8988T (cell line): ENCODE measurements around the gene PLAAT2.
"Not testable (repeated sequence)": the region's sequence is repeated elsewhere in the genome, so short reads cannot be mapped to it uniquely, and the experiment has no call there.

ENCODE experiments used
- DNase-seq: peaks from one replicate; pipeline ENCODE4 v3.0.0; 2011

Gene PLAAT2

DNA sequence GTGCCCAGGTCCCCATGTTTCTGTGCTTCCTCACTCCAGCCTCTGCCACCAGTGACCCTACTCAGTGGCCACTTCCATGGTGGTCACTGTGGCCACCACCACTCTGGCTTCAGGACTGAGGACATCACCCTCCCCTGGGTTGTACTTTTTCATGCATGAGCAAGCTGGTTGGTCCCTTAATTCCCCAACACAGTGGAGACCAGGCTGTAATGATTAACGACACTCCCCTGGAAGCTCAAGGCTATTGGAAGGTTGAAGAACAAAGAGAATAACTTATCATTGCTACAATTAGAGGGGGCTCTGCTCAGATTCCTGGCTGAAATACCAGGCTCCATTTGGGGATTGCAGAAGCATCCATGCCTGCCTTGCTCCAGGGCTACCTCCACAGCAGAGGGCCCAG is 16.1 kb downstream of the PLAAT2 start:
- DNase-seq: no peak

DNA sequence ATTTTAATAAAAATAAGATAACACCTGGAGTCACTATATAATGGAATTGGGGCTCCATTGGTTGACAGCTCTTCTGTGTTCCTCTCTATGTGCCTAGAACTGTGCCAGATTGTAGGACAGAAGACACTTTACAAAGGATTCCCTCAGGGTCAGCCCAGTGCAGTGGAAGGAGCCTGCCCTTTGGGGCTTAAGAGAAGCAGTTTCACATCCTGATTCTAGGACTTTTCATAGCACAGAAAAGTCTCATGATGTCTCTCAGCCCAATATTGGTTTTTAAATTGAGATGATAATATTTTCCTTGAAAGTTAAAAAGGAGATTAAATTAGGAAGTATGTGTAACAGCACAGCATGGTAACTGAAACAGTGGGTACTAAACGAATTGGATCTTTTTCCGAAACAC is 19.5 kb downstream of the PLAAT2 start:
- DNase-seq: no peak

DNA sequence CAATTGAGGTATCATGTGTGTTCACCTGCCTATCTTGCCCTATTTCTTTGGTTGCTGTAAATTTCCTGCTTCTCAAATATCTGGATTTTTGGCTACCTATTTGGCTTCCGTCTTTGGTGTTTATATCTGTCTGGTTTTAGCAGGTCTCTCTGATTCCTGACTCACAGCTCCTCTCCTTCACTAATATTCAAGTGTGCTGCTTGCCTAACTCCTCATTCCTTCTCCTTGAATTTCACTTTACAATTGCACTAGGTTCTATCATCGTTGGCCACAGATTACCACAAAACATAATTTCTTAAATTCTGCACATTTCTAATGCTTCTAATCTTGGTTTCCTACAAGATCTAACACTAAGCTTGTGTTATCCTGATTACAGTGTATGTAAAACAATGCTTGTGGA is 20.7 kb downstream of the PLAAT2 start:
- not testable (repeated sequence) for DNase-seq

DNA sequence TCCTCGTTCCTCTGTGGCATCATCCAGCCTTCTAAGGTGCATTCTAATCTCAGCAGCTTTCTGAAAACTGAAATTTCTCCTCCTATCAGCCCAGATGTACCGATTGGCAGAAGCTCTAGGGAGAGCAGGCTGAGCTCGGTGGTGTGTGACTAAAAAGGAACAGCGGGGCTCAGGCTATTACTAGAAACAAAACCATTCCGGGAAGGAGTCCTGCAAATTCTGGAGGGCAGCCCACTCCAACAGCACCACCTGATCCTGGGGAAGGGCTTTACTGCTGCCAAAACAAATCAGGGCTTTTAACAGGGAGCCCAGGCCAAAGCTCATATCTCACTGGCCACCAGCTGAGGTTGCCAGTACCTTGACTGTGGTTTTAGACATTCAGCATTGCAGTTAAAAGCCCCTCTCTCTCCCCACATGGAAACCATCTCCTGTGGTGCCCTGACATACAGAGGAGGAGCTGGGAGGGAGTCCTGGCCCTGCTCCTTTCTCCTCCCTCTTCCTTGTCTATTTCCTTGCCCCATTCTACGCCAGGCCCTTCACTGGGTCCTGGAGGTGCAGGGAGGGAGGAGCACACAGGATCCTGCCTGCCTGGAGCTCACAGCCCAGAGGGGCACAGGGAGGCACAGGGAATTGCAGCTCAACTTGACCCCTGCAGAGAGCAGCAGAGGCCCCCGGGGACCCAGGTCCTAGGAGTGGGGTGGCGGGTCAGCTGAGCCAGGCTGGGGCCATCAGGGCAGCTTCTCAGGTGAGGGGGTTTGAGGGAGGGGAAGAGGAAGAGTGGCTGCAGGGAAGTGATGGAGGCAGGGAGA is 25.7 kb downstream of the PLAAT2 start:
- no peak for DNase-seq

DNA sequence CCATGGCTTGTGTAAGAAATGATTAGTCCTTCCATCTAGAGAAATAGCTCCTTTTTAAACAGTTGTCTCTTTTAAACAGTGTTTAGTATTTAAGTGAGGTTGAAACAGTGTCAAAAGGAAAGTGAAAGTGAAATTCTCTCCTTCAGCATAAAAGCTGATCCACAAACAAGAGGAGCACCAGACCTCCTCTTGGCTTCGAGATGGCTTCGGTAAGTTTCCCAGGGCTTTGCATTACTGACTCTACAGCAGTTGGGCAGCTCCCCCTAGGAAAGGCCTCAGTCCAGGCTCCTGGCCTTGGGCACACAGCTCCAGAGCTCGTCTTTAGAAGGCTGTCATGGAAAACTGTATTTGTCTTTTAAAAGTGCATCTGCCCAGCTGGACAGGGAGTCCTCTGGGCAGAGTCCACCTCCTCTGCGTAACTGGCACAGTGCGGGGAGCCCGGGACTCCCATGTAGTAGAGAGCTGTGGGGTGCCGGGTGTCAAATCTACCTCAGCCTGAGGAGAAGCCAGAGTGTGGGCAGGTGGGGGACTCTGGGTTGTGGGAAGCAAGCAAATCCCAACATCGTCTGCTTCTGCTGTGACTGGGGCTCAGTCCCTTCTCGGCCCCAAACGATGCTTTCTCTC is 26.4 kb downstream of the PLAAT2 start, which contains the start of gene PLAAT4:
PLAAT4 (plus strand) TSS at position 140 of the 624 bp plus-strand sequence; CDS start at position 201, 61 bp downstream.
- DNase-seq: no peak

DNA sequence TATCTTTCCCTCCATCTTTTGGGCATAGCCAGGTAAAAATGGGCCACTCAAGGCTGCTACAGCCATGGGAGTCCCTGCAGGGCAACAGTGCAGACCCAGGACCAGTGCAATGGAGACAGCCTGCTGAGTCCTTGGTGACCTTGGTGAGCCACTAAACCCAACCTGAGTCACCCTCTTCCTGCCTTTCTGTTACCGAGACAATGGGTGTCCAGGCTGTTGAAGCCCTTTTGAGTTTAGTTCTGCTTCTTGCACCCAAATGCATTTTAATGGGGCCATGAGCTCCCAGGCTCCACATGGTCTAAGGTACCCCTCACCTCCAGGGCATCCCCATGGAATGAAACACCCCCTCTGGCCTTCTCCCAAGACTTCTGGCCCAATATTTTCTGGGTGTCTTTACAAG is 27.4 kb downstream of the PLAAT2 start:
- DNase-seq: no peak

DNA sequence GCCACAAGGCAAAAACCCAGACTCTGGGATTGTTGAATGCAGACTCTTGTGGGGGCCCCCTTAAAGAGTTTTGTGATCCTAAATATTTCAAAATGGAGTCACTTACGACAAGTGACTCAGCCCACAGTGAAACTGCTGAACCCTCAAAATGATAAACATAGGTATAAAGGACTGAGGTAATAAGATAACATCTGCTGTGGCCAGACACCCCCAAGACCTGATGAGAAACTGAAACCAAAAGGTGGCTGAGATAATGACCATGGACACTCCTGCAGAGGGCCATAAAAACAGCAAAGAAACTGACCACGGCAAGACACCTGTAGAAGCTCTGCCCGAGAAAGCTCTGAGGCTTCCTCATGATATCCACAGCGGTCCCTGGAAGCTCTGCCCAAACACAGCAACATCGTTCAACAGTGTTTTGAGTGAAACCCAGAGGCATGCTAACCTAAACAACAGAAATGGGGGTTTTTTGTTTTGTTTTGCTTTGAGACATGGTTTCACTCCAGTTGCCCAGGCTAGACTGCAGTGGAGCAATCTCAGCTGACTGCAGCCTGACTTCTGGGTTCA is 28.2 kb downstream of the PLAAT2 start:
- no peak for DNase-seq

DNA sequence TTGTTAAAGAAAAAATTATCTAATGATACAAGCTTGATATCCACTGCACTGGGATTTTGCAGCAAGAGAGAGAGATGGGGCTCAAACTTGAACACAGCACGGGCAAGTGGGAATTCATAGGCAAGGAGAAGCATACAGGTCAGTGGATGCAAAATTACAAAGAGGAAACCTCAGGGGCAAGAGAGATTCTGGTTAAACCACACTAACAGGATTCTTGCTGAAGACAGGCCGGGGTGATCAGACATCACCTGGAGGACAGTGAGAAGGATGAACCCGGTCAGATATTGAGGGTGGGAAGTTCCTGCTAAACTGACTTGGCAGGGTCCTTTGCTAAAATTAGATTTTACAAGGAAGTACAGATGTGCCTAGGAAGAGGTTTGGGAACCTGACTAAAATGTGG is 29.1 kb downstream of the PLAAT2 start:
- DNase-seq: no peak

DNA sequence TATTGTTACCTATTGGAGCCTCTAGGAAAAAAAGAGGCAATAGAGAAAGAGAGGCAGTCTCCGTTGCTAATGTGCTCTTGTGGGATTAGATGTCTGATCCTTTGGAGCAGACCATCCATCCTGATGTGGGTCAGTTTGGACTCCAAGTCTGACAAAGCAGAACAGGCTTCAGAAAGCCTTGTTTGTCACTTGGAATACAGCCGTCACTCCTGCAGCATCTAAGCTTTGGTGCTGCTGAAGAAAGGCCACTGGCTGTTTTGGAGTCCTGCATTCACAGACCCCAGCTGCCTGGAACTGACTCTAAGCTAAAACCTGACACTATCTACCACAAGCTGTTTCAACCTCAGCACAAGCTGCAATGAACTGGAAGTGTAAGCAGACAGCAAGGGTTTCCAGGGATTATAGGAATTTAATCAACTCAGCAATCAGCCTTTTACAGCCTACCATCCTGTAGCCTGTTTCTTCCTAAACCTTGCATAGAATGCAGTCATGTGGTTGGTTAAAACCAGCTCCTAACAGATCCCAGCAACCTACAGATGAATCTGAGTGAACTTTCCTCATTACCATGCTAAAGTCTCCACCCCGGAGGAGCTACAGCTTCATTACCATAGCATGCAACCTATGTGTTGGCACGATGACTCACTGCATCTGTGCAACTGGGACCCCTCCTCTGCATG is 30.2 kb downstream of the PLAAT2 start:
- no peak for DNase-seq

DNA sequence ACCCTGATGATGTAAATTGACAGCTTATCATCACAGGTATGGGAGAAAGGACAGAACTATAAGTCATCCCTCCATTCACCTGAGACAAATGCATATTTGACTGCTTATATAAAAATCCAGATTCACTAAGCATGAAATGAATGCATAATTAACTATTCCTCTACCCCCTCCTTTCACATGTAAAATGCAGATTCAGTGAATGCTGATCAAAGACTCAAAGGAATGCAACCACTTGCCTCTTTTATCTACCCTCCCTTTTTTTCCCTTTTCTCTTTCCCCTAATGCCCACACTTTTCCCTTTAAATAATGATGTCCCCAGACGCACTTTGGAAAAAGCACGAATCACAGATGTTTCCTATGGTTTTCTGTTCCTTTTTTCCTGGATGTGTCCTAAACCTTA is 31.1 kb downstream of the PLAAT2 start:
- DNase-seq: no peak

DNA sequence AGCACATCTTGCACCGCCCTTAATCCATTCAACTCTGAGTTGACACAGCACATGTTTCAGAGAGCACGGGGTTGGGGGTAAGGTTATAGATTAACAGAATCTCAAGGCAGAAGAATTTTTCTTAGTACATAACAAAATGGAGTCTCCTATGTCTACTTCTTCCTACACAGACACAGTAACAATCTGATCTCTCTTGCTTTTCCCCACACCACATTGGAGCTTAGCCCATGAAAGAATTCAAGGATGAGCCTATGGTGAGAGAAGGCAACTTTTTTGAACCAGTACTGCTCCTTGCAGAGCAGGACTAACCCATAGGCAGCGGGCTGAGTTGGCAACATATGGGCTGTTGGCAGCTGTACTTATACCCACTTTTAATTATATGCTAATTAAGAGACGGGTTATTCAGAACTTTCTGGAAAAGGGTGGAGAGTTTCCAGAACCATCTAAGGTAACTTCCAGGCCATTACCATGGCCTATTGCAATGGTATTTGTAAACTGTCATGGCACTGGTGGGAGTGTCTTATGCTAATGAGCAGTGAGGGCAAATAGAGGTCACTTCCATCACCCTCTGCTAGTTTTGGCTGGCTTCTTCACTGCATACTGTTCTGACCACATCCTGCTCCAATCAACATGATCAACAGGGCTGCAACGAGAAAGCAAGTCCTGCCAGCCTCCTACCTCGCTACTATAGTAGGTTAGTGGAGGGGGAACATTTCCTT is 31.9 kb downstream of the PLAAT2 start:
- DNase-seq: not testable (repeated sequence)

DNA sequence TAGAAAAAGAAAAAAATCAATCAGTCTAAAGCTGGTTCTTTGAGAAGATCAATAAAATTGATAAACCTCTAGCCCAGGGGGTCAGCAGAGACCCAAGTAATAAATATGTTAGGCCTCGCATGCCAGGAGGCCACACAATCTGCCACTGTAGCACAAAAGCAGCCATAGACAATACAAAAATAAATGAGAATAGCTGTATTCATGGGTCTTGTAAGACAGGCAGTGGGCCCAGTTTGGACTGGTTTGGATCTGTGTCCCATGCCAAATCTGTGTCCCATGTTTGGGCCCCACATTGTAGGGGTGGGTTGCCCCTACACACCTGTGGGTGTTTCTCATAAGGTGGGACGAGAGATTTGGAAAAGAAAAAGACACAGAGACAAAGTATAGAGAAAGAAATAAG is 33.2 kb downstream of the PLAAT2 start:
- DNase-seq: no peak

DNA sequence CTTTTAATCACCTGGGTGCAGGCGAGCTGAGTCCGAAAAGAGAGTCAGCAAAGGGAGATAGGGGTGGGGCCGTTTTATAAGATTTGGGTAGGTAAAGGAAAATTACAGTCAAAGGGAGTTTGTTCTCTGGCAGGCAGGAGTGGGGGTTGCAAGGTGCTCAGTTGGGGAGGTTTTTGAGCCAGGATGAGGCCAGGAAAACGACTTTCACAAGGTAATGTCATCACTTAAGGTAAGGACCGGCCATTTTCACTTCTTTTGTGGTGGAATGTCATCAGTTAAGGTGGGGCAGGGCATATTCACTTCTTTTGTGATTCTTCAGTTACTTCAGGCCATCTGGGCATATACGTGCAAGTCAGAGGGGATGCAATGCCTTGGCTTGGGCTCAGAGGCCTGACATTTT is 33.8 kb downstream of the PLAAT2 start:
- DNase-seq: not testable (repeated sequence)

DNA sequence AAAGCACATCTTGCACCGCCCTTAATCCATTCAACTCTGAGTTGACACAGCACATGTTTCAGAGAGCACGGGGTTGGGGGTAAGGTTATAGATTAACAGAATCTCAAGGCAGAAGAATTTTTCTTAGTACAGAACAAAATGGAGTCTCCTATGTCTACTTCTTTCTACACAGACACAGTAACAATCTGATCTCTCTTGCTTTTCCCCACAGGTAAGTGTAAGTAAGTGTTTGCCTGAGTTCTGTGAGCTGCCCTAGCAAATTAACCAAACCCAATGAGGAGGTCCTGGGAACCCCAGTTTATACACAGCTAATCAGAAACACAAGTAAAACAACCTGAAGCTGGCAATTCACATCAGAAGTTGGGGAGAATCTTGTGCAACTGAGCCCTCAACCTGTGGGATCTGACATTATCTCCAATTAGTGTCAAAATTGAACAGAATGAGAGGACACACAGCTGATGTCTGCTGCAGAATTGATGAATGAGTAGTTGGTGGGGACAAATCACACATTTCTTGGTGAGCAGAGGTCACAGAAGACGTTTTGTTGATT is 34.4 kb downstream of the PLAAT2 start:
- not testable (repeated sequence) for DNase-seq

DNA sequence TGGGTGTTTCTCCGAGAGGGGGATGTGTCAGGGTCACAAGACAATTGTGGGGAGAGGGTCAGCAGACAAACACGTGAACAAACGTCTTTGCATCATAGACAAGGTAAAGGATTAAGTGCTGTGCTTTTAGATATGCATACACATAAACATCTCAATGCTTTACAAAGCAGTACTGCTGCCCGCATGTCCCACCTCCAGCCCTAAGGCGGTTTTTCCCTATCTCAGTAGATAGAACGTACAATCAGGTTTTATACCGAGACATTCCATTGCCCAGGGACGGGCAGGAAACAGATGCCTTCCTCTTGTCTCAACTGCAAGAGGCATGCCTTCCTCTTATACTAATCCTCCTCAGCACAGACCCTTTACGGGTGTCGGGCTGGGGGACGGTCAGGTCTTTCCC is 35.0 kb downstream of the PLAAT2 start:
- DNase-seq: not testable (repeated sequence)

DNA sequence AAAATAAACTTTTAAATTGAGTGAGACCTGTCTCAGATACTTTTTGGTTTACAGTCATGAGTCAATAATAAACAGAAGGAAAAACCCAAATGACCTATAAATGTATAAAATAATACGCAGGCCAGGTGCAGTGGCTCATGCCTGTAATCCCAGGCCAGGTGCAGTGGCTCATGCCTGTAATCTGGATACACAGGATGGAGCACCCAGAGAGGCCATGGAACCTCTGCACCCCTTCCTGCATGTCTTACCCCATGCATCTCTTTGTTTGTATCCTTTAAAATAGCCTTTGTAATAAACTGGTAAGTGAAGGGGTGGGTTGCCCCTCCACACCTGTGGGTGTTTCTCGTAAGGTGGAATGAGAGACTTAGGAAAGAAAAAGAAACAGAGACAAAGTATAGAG is 35.5 kb downstream of the PLAAT2 start:
- DNase-seq: no peak

DNA sequence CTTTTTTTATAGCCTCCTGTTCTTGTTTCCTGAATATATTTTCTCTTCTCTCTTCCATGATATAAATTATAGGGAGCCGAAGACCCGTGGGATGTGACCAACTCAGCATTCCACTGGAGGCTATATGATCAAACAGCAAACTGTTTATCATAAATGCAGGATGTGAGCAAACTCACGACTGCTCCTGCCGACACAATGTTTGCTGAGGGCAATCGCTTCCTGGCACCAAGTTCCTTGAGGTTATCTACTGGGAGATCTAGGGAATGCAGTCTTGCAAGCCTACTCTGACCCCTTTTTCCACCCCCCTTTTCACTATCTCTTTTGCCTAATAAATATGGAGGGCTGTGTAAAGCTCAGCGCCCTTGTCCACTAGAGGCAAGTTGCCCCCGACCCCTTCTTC is 40.0 kb downstream of the PLAAT2 start:
- no peak for DNase-seq

DNA sequence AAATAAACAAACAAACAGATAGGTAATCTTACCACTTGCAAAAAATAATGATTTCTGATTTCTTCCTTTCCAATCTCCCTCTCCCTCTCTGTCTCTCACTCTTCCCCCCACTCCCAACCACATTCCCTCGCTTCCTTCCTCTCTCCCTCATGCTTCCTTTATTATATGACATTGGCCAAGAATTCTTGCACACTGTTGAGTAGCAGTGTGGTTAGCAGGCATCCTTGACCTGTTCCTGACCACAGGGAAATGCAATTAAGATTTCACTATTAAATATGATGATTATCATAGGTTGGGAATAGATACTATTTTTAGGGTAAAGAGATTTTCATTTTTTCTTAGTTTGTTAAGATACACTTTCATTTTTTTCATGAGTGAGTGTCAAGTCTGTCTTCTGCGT is 41.3 kb downstream of the PLAAT2 start:
- DNase-seq: no peak

DNA sequence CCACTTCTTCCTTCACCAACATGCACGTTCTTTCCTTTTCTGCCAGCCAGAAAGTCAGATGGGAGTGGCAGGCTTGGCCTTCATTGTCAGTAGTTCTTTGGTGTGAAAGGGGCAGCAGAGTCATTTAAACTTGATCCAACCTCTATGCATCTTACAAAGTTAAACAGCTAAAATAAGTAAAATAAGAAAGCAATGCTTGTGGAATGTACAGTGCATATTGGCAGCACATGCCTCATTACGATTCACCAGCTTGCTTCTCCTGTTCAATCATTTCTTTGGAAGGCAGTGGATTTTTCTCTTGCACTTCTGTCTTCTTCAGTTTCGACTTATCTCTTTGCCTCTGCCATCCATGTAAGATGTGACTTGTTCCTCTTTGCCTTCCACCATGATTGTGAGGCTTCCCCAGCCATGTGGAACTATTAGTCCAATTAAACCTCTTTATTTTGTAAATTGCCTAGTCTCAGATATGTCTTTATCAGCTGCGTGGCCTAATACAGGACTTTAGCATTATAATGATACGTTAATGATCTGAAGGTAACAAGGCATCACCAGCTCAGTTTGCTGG is 42.5 kb downstream of the PLAAT2 start:
- DNase-seq: no peak

DNA sequence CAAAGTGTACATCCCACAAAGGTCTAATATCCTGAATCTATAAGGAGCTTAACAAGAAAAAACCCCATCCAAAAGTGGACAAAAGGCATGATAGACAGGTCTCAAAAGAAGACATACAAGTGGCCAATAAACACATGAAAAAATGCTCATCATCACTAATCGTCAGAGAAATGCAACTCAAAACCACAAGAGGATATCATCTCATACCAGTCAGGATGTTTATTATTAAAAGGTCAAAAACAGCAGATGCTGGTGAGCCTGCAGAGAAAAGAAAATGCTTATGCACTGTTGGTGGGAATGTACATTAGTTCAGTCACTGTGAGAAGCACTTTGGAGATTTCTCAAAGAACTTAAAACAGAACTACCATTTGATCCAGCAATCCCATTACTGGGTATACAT is 44.6 kb downstream of the PLAAT2 start:
- DNase-seq: no peak

DNA sequence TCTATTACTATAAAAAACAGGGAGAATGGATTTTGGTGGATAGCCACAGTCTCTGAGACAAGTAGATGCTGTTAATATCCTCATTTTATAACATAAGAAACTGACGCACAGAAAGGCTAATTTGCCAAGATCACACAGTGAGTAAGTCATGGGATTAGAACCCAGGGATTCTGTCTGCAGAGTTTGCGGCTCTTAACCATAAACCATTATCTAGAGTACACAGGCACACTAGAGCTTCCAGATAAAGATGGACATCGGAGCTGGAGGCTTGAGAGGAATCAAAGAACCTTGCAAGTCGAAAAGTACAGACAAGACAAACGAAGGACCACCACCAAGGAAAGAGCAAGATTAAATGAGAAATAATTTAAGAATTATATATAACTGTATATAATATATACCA is 46.0 kb downstream of the PLAAT2 start:
- DNase-seq: no peak

DNA sequence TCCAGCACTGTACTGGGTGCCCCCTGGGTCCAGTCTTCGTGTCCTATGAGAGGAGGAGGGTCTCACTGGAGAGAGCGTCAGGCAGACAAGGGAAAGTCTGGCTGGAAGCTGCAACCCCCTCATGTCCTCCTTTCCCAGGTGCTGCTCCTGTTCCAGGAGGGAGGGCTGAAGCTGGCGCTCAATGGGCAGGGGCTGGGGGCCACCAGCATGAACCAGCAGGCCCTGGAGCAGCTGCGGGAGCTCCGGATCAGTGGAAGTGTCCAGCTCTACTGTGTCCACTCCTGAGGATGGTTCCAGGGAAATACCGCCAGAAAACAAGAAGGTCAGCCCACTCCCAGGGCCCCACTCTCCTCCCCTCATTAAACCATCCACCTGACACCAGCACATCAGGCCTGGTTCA is 47.1 kb downstream of the PLAAT2 start:
- no peak for DNase-seq
